Natural killer cell treated with Interleukin-12 subunit alpha and Interleukin-12 subunit beta and Interleukin-15 and Interleukin-18, amount 100 ng/mL, for 72 hours (primary cell): ENCODE results near the gene CDT1. TPM values are rescaled to one million over a fixed set of nuclear protein-coding genes. Genes with fewer than 3 reads are reported as not detected.
A peak's percentile ranks its signal among the peaks of the same experiment; 100 is the strongest.

Experiments used
- ATAC-seq, 2 donors: fragments of 150-1000 bp; cut with Tn5 transposase in 1 of 2; sonication (Bioruptor Pico), chemical (Tn5 transposase) in 1 of 2; 2 replicates each; pipeline ENCODE4 v1.10.0; 2021
- DNase-seq: peaks from one replicate; pipeline ENCODE4 v3.0.0; 2022; ENCODE audit warnings: low spot score
- H3K27ac Mint-ChIP-seq, 2 donors: 1 replicate in 1 of 2; 2 replicates in 1 of 2; pipeline ENCODE4 v1.8.0; 2022; ENCODE audit warnings: mixed read lengths in 2 of 2, mild to moderate bottlenecking in 1 of 2, moderate library complexity in 1 of 2
- H3K27me3 Mint-ChIP-seq, 2 donors: 1 replicate in 1 of 2; 2 replicates in 1 of 2; pipeline ENCODE4 v1.8.0; 2022; ENCODE audit warnings: mixed read lengths in 2 of 2
- H3K36me3 Mint-ChIP-seq: one replicate; pipeline ENCODE4 v1.8.0; 2022; ENCODE audit warnings: mixed read lengths
- H3K4me1 Mint-ChIP-seq, 2 donors: 1 replicate in 1 of 2; 2 replicates in 1 of 2; pipeline ENCODE4 v1.8.0; 2022; ENCODE audit warnings: low read depth in 2 of 2, mixed read lengths in 2 of 2, mild to moderate bottlenecking in 1 of 2
- H3K4me3 Mint-ChIP-seq: one replicate; pipeline ENCODE4 v1.8.0; 2022; ENCODE audit warnings: mixed read lengths
- H3K9me3 Mint-ChIP-seq: 2 replicates; pipeline ENCODE4 v1.8.0; 2022; ENCODE audit warnings: mixed read lengths
- total RNA-seq, 2 donors: library from RNA; stranded (reverse); gene quantifications; one replicate each; pipeline ENCODE4 v1.2.3, GENCODE V29; 2022

CDT1 gene
- total RNA-seq, 2 donors from 2014 or later: 50.0 to 129 TPM

DNA sequence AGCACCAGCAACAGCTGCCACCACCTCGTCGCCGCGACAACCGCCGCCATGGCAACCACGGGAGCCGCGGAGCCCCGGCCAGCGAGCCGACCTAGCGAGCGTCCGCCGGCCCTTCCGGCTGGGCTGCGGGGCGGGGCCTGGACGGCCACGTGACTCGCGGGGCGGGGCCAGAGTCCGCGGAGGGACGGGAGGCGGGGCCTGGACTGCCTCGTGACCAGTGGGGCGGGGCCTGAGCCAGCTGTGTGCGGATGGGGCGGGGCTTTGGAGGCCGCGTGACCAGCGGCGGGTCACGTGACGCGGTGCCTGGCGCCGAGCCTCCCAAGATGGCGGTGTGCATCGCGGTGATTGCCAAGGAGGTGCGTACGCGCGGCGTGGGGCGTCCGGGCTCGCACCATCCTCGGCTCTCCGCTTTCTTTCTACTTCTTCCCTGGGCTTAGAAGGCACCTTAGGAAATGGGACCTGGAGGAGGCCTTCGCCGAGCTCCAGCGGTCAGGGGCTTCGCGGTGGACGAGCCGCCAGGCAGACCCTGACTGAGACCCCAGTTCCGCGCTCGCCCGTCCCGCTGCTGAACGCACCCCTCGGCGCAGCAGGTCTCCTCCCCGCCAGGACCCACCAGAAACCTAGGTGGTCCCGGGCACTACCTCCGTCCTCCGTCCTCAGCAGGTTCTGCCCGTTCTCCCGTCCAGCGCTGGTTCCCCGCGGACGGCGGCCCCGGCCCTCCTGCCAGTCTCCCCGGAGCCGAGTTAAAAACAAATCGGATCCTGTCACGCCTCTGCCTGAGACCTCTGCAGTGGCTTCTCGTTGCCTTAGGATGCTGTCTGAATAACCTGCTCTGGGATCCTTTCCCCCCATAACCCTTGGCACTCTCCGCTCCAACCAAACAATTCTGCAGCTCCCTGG lies 53.5 kb downstream of the CDT1 start, which contains the start of the genes GALNS and TRAPPC2L:
Gene GALNS (minus strand): TSS at position 120 of the 900 bp plus-strand sequence. CDS start 70 bp downstream, at position 50.
Gene TRAPPC2L (plus strand): TSS at position 300 of the 900 bp plus-strand sequence. CDS start 24 bp downstream, at position 324.
- H3K36me3 Mint-ChIP-seq: peaks cover 5% of the 10 kb centered on the region
- peak within 1 kb of the TSS; percentile 100 for H3K4me3 Mint-ChIP-seq
- H3K4me1 Mint-ChIP-seq: peaks cover 22 to 24% of the 10 kb centered on the region in 2 donors
- DNase-seq (peak; percentile 99), ATAC-seq (peak; percentile 96 to 98)
- no peaks in the 10 kb centered on the region for H3K27me3 Mint-ChIP-seq
- H3K9me3 Mint-ChIP-seq: no peaks in the 10 kb centered on the region
- peak within 1 kb of the TSS; percentile 89 to 92 for H3K27ac Mint-ChIP-seq

DNA sequence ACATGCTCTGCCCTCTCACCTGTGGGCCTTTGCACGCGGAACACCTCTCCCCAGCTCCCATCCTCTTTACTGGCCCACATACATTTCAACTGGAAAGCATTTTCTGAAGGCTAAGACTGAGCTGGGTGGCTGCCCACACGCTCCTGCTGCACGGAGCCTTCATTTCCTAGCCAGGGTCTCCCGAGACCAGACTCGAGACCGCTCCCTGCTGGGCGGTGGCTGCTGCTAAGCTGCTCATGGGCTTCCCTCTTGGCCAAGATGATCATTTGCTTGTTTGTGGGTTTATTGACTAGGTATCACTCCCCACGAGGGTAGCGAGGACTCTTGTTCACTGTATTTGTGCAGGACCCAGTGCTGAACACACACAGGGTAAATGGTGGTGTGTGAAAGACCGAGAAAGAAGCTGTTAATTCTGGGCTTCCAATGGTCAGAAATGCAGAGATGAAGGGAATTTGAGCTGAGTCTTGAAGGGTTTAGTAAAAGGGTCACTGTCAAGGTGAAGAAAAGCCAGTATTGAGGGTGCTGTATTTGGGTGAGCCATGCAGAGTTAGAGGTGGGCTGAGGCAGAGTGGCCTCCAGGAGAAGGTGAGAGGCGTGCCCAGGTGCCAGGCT lies 54.2 kb downstream of the CDT1 start:
- H3K36me3 Mint-ChIP-seq: peaks cover 5% of the 10 kb centered on the region

More for the DNA sequence above, 54.2 kb downstream of the CDT1 start:
- DNase-seq (peak; percentile 75), ATAC-seq (peak; percentile 54 to 58)
- no peaks in the 10 kb centered on the region for H3K9me3 Mint-ChIP-seq
- peaks cover 16 to 24% of the 10 kb centered on the region in 2 donors for H3K4me1 Mint-ChIP-seq
- peak overlapping the region; percentile 100 for H3K4me3 Mint-ChIP-seq
- H3K27ac Mint-ChIP-seq: peak overlapping the region; percentile 89 to 92
- H3K27me3 Mint-ChIP-seq: no peaks in the 10 kb centered on the region

Other genes with a start within 250 kb of the CDT1 start
- 100 to 1,000 TPM in 1 of 2 donors, 10 to 100 TPM in 1; 85.0 to 148 TPM for gene ZC3H18, start 233.4 kb upstream of the CDT1 start, total RNA-seq
- 1 to 10 TPM in 1 of 2 donors, under 1 TPM in 1; 0.64 to 1.0 TPM for gene IL17C, start 165.2 kb upstream of the CDT1 start, total RNA-seq
- 100 to 1,000 TPM; 268 to 386 TPM for gene CYBA, start 152.7 kb upstream of the CDT1 start, total RNA-seq
- 100 to 1,000 TPM in 1 of 2 donors, 10 to 100 TPM in 1; 77.2 to 124 TPM for gene MVD, start 140.7 kb upstream of the CDT1 start, total RNA-seq
- 1 to 10 TPM in 1 of 2 donors, under 1 TPM in 1; 0.42 to 1.2 TPM for gene SNAI3, start 117.3 kb upstream of the CDT1 start, total RNA-seq
- 10 to 100 TPM; 29.1 to 49.4 TPM for gene RNF166, start 97.4 kb upstream of the CDT1 start, total RNA-seq
- gene CTU2, start 97.3 kb upstream of the CDT1 start, total RNA-seq: 10 to 100 TPM; 39.0 to 80.4 TPM
- 100 to 1,000 TPM in 1 of 2 donors, 10 to 100 TPM in 1; 84.8 to 298 TPM for gene PIEZO1, start 18.6 kb upstream of the CDT1 start, total RNA-seq
- gene APRT, start 8.1 kb downstream of the CDT1 start, total RNA-seq: 100 to 1,000 TPM; 142 to 192 TPM
- 10 to 100 TPM; 27.3 to 46.3 TPM for gene GALNS, start 53.2 kb downstream of the CDT1 start, total RNA-seq
- 10 to 100 TPM; 37.8 to 48.3 TPM for gene TRAPPC2L, start 53.3 kb downstream of the CDT1 start, total RNA-seq
- not detected for gene PABPN1L, start 62.9 kb downstream of the CDT1 start, total RNA-seq
- 1 to 10 TPM; 2.3 to 2.9 TPM for gene CBFA2T3, start 173.4 kb downstream of the CDT1 start, total RNA-seq